Pulmonary artery endothelial cell (primary cell): ENCODE measurements around the gene PLCZ1. TPM values are rescaled to one million over a fixed set of nuclear protein-coding genes. Genes with fewer than 3 reads are reported as not detected.

Source experiments
- DNase-seq: peaks from one replicate; pipeline ENCODE4 v3.0.0-alpha.2; 2011; ENCODE audit warnings: low read depth, low spot score
- total RNA-seq: library from RNA; depleted of rRNA; stranded (reverse); fragments of >200 nt; gene quantifications from 2 replicates; pipeline ENCODE4 v1.2.3, GENCODE V29; 2014

The PLCZ1 gene
- total RNA-seq, 1 donor from 2014 or later = 0.20 TPM

DNA sequence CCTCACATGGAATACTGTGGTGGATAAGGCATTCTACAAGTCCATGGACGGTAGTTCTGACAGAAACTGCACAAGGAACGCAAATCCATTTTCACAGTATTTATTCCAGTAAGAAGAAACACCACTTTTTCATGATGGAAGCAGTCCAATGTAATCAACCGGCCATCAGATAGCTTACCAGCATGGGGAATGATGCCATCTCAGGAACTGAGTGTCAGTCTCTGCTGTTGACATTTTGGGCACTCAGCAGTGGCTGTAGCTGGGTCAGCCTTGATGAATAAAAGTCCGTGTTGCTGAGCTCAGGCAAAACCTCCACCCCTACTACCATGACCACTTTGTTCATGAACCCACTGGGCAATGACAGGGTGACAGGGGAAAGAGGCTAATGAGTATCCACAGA, 103.4 kb downstream of the PLCZ1 start:
- DNase-seq = no peak

Other genes with a start within 250 kb of the PLCZ1 start
- not detected in 2 replicates for gene CAPZA3, start 107 bp upstream of the PLCZ1 start, total RNA-seq